Cardiac septum (tissue), 1 donor: ENCODE data around the gene RNF150. TPM values are rescaled to one million over a fixed set of nuclear protein-coding genes. Genes with fewer than 3 reads are reported as not detected.
"Not testable (repeated sequence)": the region's sequence is repeated elsewhere in the genome, so short reads cannot be mapped to it uniquely, and the experiment has no call there.

Source experiments
- DNase-seq: peaks from one replicate; pipeline ENCODE4 v3.0.0-alpha.2; 2020; ENCODE audit warnings: low spot score
- intact Hi-C: fragments of 100-400 bp; cut with DNase I; formaldehyde crosslinking; loops from one replicate; pipeline ENCODE4 v1.14.0; 2022
- total RNA-seq: library from RNA; stranded (reverse); fragmentation: NEBNext Ultra II Directional; extraction: Animal tissue kit (Norgen Biotek cat#: 25700); gene quantifications from one replicate; pipeline ENCODE4 v1.2.1, GENCODE V29; 2021
- donor health status: DM: no; HTN: no; CAD: no.

RNF150 gene
- total RNA-seq, 1 donor from 2014 or later, result 69.2 TPM

- intact Hi-C loops, result no loop called here
- no peak for DNase-seq
These were observed 313.7 kb downstream of the RNF150 start for GRCh38 chr4:140819610-140820009.

GRCh38 chr4:140818433-140818832 is 314.8 kb downstream of the RNF150 start:
- no peak for DNase-seq
- intact Hi-C loops, result no loop called here

DNA sequence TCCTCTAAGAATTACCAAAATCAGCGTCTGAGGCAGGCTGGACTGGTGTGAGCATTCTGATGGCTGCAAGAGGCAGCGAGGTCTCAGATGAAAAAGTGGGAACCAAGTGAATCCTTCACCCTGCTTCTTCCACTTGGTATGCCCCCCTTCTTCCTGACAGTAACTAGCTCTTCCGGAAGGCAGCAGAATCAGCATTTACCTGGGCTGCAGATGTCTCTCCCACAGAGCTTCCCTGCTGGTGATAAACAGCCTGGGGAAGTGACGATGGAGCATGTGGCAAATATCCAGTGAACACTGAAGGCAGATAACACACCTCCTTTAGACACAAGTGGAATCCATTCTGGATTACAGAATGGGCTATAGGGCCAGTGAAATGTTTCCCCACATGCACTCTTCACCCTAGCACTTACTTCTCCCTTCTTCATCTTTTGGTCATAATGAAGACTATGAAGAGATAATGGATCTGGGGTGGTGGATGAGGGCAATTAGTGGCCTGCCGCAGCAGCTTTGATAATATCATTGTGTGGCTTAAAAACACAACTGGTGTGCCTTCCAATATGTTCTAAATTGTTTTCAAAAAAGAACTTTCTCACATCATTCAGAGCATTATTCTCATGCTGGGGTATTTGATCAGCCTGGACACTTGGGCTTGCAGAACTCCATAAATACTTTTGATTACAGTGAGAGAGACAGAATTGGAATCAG is 316.3 kb downstream of the RNF150 start:
- intact Hi-C loops, result no loop called here
- no peak for DNase-seq

DNA sequence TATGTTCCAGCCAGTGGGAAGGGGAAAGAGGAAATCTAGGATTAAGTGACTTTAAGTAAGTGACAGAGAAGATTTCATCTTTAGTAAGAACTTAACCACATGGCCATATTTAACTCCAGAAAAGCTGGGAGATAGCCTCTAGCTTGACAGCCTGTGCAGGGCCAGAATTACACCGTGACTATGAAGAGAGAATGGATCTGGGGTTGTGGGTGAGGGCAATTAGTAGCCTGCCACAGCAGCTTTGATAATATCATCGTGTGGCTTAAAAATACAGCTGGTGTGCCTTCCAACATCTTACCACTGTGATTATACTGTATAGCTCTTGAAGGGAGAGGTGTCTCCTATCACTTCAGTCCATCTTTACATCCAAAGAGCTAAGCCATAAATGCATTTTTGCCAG is 319.5 kb downstream of the RNF150 start:
- intact Hi-C loops, result no loop called here
- DNase-seq, result no peak

- intact Hi-C loops, result no loop called here
- DNase-seq, result no peak
These were observed 320.4 kb downstream of the RNF150 start for GRCh38 chr4:140812916-140813315.

- intact Hi-C loops, result no loop called here
- DNase-seq, result no peak
These were observed 321.8 kb downstream of the RNF150 start for GRCh38 chr4:140811429-140811828.

- intact Hi-C loops, DNase-seq: not testable (repeated sequence)
These were observed 322.6 kb downstream of the RNF150 start for GRCh38 chr4:140810591-140811169.

Other genes with a start within 250 kb of the RNF150 start
- 114 TPM for gene ZNF330, start 87.4 kb upstream of the RNF150 start, total RNA-seq